ENCODE results near the gene TBC1D8. TPM values are rescaled to one million over a fixed set of nuclear protein-coding genes. Genes with fewer than 3 reads are reported as not detected.

The TBC1D8 gene
- polyA plus RNA-seq, 1 donor = 17.3 TPM

GRCh38 chr2:101048756-101049155 lies 102.4 kb downstream of the TBC1D8 start:
- Histone ChIP-seq H3K9me3 (ENCODE audit: control insufficient read depth, low read depth, low read length) (no peaks in the 10 kb centered on the region), H3K36me3 (ENCODE audit: control insufficient read depth, insufficient read depth, low read length) (peaks cover 3% of the 10 kb centered on the region), H3K4me3 (ENCODE audit: low read length) (no peak overlapping the region), H3K27ac (ENCODE audit: low read length) (no peak overlapping the region), H3K27me3 (ENCODE audit: control insufficient read depth, insufficient read depth, low read length) (no peaks in the 10 kb centered on the region), H3K4me1 (ENCODE audit: control insufficient read depth, insufficient read depth, low read length) (no peaks in the 10 kb centered on the region)
- no peak for DNase-seq
- WGBS (ENCODE audit: insufficient coverage, low lambda C conversion rate) = no CpG with 5 or more reads among the region's 3 CpGs

DNA sequence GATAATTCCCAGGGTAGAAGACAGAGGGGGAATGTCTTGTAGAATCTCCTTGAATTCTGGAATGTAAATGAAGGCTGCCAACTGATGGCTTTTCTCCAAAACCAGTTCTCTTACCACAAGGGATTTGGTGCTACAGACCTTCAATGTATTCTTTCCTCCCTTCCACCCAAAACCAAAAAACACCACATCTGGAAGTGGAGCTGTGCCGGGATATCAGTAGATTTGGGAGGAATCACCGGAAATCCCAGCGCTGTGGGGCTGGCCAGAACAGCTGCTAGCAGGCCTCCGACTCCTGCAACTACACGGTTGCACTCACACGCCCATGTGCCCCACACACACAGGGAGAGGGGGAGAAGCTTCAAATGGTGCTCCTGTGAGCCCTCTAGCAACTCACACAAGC lies 103.4 kb downstream of the TBC1D8 start:
- no CpG with 5 or more reads among the region's 6 CpGs for WGBS (ENCODE audit: insufficient coverage, low lambda C conversion rate)
- Histone ChIP-seq H3K4me1 (ENCODE audit: control insufficient read depth, insufficient read depth, low read length) (no peaks in the 10 kb centered on the region), H3K27ac (ENCODE audit: low read length) (no peak overlapping the region), H3K36me3 (ENCODE audit: control insufficient read depth, insufficient read depth, low read length) (peaks cover 3% of the 10 kb centered on the region), H3K9me3 (ENCODE audit: control insufficient read depth, low read depth, low read length) (no peaks in the 10 kb centered on the region), H3K4me3 (ENCODE audit: low read length) (no peak overlapping the region), H3K27me3 (ENCODE audit: control insufficient read depth, insufficient read depth, low read length) (no peaks in the 10 kb centered on the region)
- DNase-seq = no peak

GRCh38 chr2:101047075-101047766 lies 104.0 kb downstream of the TBC1D8 start:
- Histone ChIP-seq H3K27me3 (ENCODE audit: control insufficient read depth, insufficient read depth, low read length) (no peaks in the 10 kb centered on the region), H3K4me1 (ENCODE audit: control insufficient read depth, insufficient read depth, low read length) (no peaks in the 10 kb centered on the region), H3K27ac (ENCODE audit: low read length) (no peak overlapping the region), H3K9me3 (ENCODE audit: control insufficient read depth, low read depth, low read length) (no peaks in the 10 kb centered on the region), H3K36me3 (ENCODE audit: control insufficient read depth, insufficient read depth, low read length) (peaks cover 3% of the 10 kb centered on the region), H3K4me3 (ENCODE audit: low read length) (no peak overlapping the region)
- WGBS (ENCODE audit: insufficient coverage, low lambda C conversion rate) = no CpG with 5 or more reads among the region's 12 CpGs
- DNase-seq = no peak

DNA sequence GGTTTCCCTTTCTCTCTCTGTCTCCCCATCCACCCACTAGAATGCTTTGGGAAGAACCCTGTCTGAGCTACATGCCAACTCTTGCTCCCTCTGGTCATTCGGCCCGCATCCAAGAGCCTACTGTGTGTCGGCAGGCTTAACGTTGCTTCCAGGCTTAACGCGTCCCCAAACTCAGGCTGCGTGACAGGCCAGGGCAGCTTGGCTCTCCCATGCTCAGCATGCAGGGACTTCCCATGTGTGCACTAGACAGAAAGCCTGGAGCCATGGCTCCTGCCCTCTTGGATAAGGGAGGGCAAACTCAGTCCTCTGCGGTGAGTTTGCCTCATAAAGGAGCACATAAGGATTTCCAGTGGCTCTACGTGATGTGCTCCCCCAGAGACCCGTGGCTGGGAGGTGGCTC lies 105.9 kb downstream of the TBC1D8 start:
- Histone ChIP-seq H3K9me3 (ENCODE audit: control insufficient read depth, low read depth, low read length) (no peaks in the 10 kb centered on the region), H3K4me3 (ENCODE audit: low read length) (no peak overlapping the region), H3K27ac (ENCODE audit: low read length) (no peak overlapping the region), H3K27me3 (ENCODE audit: control insufficient read depth, insufficient read depth, low read length) (no peaks in the 10 kb centered on the region), H3K36me3 (ENCODE audit: control insufficient read depth, insufficient read depth, low read length) (peaks cover 3% of the 10 kb centered on the region), H3K4me1 (ENCODE audit: control insufficient read depth, insufficient read depth, low read length) (no peaks in the 10 kb centered on the region)
- no CpG with 5 or more reads among the region's 10 CpGs for WGBS (ENCODE audit: insufficient coverage, low lambda C conversion rate)
- DNase-seq = no peak

- peaks cover 15% of the 10 kb centered on the region for H3K36me3 ChIP-seq (ENCODE audit: control insufficient read depth, insufficient read depth, low read length)
- 78% methylated on average over 1 of the region's 4 CpGs for WGBS (ENCODE audit: insufficient coverage, low lambda C conversion rate)
- no peak overlapping the region for H3K27ac ChIP-seq (ENCODE audit: low read length)
Observed at GRCh38 chr2:101041413-101041812, 109.8 kb downstream of the TBC1D8 start.

GRCh38 chr2:101040761-101041160 lies 110.4 kb downstream of the TBC1D8 start:
- WGBS (ENCODE audit: insufficient coverage, low lambda C conversion rate) = 100% methylated on average over 1 of the region's 6 CpGs
- no peaks in the 10 kb centered on the region for H3K9me3 ChIP-seq (ENCODE audit: control insufficient read depth, low read depth, low read length)
- H3K27ac ChIP-seq (ENCODE audit: low read length) = no peak overlapping the region
- H3K4me1 ChIP-seq (ENCODE audit: control insufficient read depth, insufficient read depth, low read length) = no peaks in the 10 kb centered on the region
- no peaks in the 10 kb centered on the region for H3K27me3 ChIP-seq (ENCODE audit: control insufficient read depth, insufficient read depth, low read length)
- H3K36me3 ChIP-seq (ENCODE audit: control insufficient read depth, insufficient read depth, low read length) = peaks cover 18% of the 10 kb centered on the region
- DNase-seq = no peak
- no peak overlapping the region for H3K4me3 ChIP-seq (ENCODE audit: low read length)

More at GRCh38 chr2:101041413-101041812, 109.8 kb downstream of the TBC1D8 start:
- Histone ChIP-seq H3K27me3 (ENCODE audit: control insufficient read depth, insufficient read depth, low read length) (no peaks in the 10 kb centered on the region), H3K4me3 (ENCODE audit: low read length) (no peak overlapping the region), H3K9me3 (ENCODE audit: control insufficient read depth, low read depth, low read length) (no peaks in the 10 kb centered on the region), H3K4me1 (ENCODE audit: control insufficient read depth, insufficient read depth, low read length) (no peaks in the 10 kb centered on the region)
- DNase-seq = no peak

DNA sequence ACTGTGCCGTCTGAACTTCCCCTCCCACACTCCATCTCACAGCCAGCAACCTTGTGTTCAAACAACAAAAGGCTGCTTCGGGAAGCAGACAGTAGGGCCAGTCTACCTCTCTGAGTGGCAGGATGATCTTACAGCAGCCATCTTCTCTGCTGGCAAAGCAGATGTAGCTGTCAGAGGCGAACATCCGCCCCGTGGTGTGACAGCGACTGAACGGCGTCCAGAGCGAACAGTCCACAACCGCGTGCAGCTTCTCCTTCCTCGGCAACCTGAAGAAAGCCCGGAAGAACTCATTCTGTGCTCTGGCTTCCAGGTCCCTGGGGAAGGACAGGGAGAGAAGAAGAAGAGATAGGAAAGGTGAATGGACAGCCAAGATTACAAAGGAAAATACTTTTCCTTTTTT lies 111.1 kb downstream of the TBC1D8 start:
- no peak overlapping the region for H3K27ac ChIP-seq (ENCODE audit: low read length)
- H3K4me1 ChIP-seq (ENCODE audit: control insufficient read depth, insufficient read depth, low read length) = no peaks in the 10 kb centered on the region
- H3K9me3 ChIP-seq (ENCODE audit: control insufficient read depth, low read depth, low read length) = no peaks in the 10 kb centered on the region
- peaks cover 25% of the 10 kb centered on the region for H3K36me3 ChIP-seq (ENCODE audit: control insufficient read depth, insufficient read depth, low read length)
- no peak overlapping the region for H3K4me3 ChIP-seq (ENCODE audit: low read length)
- WGBS (ENCODE audit: insufficient coverage, low lambda C conversion rate) = no CpG with 5 or more reads among the region's 13 CpGs
- no peaks in the 10 kb centered on the region for H3K27me3 ChIP-seq (ENCODE audit: control insufficient read depth, insufficient read depth, low read length)
- DNase-seq = no peak

- Histone ChIP-seq H3K27ac (ENCODE audit: low read length) (no peak overlapping the region), H3K36me3 (ENCODE audit: control insufficient read depth, insufficient read depth, low read length) (peaks cover 30% of the 10 kb centered on the region), H3K4me1 (ENCODE audit: control insufficient read depth, insufficient read depth, low read length) (no peaks in the 10 kb centered on the region), H3K27me3 (ENCODE audit: control insufficient read depth, insufficient read depth, low read length) (no peaks in the 10 kb centered on the region), H3K9me3 (ENCODE audit: control insufficient read depth, low read depth, low read length) (no peaks in the 10 kb centered on the region), H3K4me3 (ENCODE audit: low read length) (no peak overlapping the region)
- WGBS (ENCODE audit: insufficient coverage, low lambda C conversion rate) = 100% methylated on average over 1 of the region's 21 CpGs
- no peak for DNase-seq
Observed at GRCh38 chr2:101038455-101039255, 112.5 kb downstream of the TBC1D8 start.

- Histone ChIP-seq H3K36me3 (ENCODE audit: control insufficient read depth, insufficient read depth, low read length) (peaks cover 35% of the 10 kb centered on the region), H3K27ac (ENCODE audit: low read length) (no peak overlapping the region), H3K4me1 (ENCODE audit: control insufficient read depth, insufficient read depth, low read length) (no peaks in the 10 kb centered on the region), H3K9me3 (ENCODE audit: control insufficient read depth, low read depth, low read length) (no peaks in the 10 kb centered on the region), H3K27me3 (ENCODE audit: control insufficient read depth, insufficient read depth, low read length) (no peaks in the 10 kb centered on the region), H3K4me3 (ENCODE audit: low read length) (no peak overlapping the region)
- DNase-seq = no peak
- WGBS (ENCODE audit: insufficient coverage, low lambda C conversion rate) = 83% methylated on average over 1 of the region's 19 CpGs
Observed at GRCh38 chr2:101037161-101037755, 113.9 kb downstream of the TBC1D8 start.

- Histone ChIP-seq H3K4me3 (ENCODE audit: low read length) (no peak overlapping the region), H3K4me1 (ENCODE audit: control insufficient read depth, insufficient read depth, low read length) (no peaks in the 10 kb centered on the region), H3K9me3 (ENCODE audit: control insufficient read depth, low read depth, low read length) (no peaks in the 10 kb centered on the region), H3K27me3 (ENCODE audit: control insufficient read depth, insufficient read depth, low read length) (no peaks in the 10 kb centered on the region), H3K36me3 (ENCODE audit: control insufficient read depth, insufficient read depth, low read length) (peaks cover 35% of the 10 kb centered on the region), H3K27ac (ENCODE audit: low read length) (no peak overlapping the region)
- WGBS (ENCODE audit: insufficient coverage, low lambda C conversion rate) = no CpG with 5 or more reads among the region's 2 CpGs
- no peak for DNase-seq
Observed at GRCh38 chr2:101036562-101036961, 114.6 kb downstream of the TBC1D8 start.
